ENCODE data around the gene SPATA19. TPM values are rescaled to one million over a fixed set of nuclear protein-coding genes. Genes with fewer than 3 reads are reported as not detected.

The SPATA19 gene
- total and polyA plus RNA-seq, 2 of the 4 experiments (the other 2 are of a cell fraction), result not detected

- no peak overlapping the region for H2BK15ac ChIP-seq (ENCODE audit: low read depth, low read length)
- ChIA-PET POLR2A (ENCODE audit: unreplicated experiment) (no interaction called here), CTCF (no interaction called here)
- H3K9me1 ChIP-seq (ENCODE audit: insufficient read depth, low read length), result no peaks in the 10 kb centered on the region
- no peaks in the 10 kb centered on the region for H3K79me1 ChIP-seq (ENCODE audit: low read depth in 1 of 2, low read length in 2 of 2)
- H4K91ac ChIP-seq (ENCODE audit: insufficient read depth, low read depth, low read length), result no peak overlapping the region
- no peak overlapping the region for H3K18ac ChIP-seq (ENCODE audit: low read depth, low read length)
- no peaks in the 10 kb centered on the region for H4K20me1 ChIP-seq (ENCODE audit: insufficient read depth, low read length)
- H3K4me3 ChIP-seq (ENCODE audit: insufficient read depth, low read depth, low read length), result no peak overlapping the region
- no peak overlapping the region for H2AFZ ChIP-seq (replicated peaks; ENCODE audit: low read length, poor library complexity)
- H3K4me1 ChIP-seq (ENCODE audit: control insufficient read depth, insufficient read depth, low read length), result no peaks in the 10 kb centered on the region
- dilution Hi-C loops (cut with HindIII; ENCODE audit: low sequenced_read_pairs, unreplicated experiment), result no loop called here
- no peak overlapping the region for H3K4me2 ChIP-seq (ENCODE audit: low read depth, low read length)
- in situ Hi-C loops (cut with MboI; ENCODE audit: low sequenced_read_pairs), result no loop called here
- no peak overlapping the region for H3K27ac ChIP-seq (ENCODE audit: insufficient read depth, low read length)
- no peak overlapping the region for H3K56ac ChIP-seq (ENCODE audit: extremely low read depth, insufficient read depth, low read length)
- TF ChIP-seq MAZ (IDR thresholded peaks at IDR 0.05; ENCODE audit: borderline replicate concordance, low read depth, low read length) (no peak), NFE2L2 (IDR thresholded peaks at IDR 0.05; ENCODE audit: low read depth, low read length) (no peak), CHD1 (IDR thresholded peaks at IDR 0.05; ENCODE audit: low read depth, low read length) (no peak)
- no peak overlapping the region for H2AK5ac ChIP-seq (ENCODE audit: low read depth, low read length)
- DNase-seq, result no peak
- no peak overlapping the region for H3K4ac ChIP-seq (ENCODE audit: low read depth, low read length)
- ATAC-seq (ENCODE audit: low read depth), result no peak
- intact Hi-C loops (cut with micrococcal nuclease), result no loop called here
- no peak overlapping the region for H3K23ac ChIP-seq (ENCODE audit: low read depth, low read length)
- no peak overlapping the region for H3K9ac ChIP-seq (ENCODE audit: low read depth, low read length)
- H3K9me3 ChIP-seq (ENCODE audit: control insufficient read depth, insufficient read depth, low read length), result peaks cover 12% of the 10 kb centered on the region
- no peaks in the 10 kb centered on the region for H3K36me3 ChIP-seq (ENCODE audit: control insufficient read depth, insufficient read depth, low read length)
- no peak overlapping the region for H4K8ac ChIP-seq (ENCODE audit: low read depth in 2 of 2, low read length in 2 of 2)
- H4K5ac ChIP-seq (ENCODE audit: low read depth, low read length), result no peak overlapping the region
- no peak overlapping the region for H2BK5ac ChIP-seq (ENCODE audit: low read depth, low read length, poor library complexity, severe bottlenecking)
- H3K27me3 ChIP-seq (ENCODE audit: control insufficient read depth, insufficient read depth, low read length), result no peaks in the 10 kb centered on the region
- H2AK9ac ChIP-seq (replicated peaks; ENCODE audit: low read depth, low read length, poor library complexity), result no peak overlapping the region
- no peak overlapping the region for H2BK20ac ChIP-seq (ENCODE audit: low read depth, low read length)
- H3K14ac ChIP-seq (replicated peaks; ENCODE audit: low read depth, low read length), result no peak overlapping the region
- BruUV-seq (replicated peaks), result no TSS peak
- WGBS, 2 experiments (ENCODE audit: extremely low coverage in 2 of 2, insufficient read length in 1 of 2), result 83% methylated on average over 16 of the region's 26 CpGs; no CpG with 5 or more reads in 1 of the 2 experiments
- no peak overlapping the region for H2BK120ac ChIP-seq (ENCODE audit: low read depth, low read length)
Measured at GRCh38 chr11:133864756-133865155, 19.4 kb upstream of the SPATA19 start.
